ENCODE measurements around the gene THSD7B.
"Not testable (repeated sequence)": the region's sequence is repeated elsewhere in the genome, so short reads cannot be mapped to it uniquely, and the experiment has no call there.

THSD7B gene

DNA sequence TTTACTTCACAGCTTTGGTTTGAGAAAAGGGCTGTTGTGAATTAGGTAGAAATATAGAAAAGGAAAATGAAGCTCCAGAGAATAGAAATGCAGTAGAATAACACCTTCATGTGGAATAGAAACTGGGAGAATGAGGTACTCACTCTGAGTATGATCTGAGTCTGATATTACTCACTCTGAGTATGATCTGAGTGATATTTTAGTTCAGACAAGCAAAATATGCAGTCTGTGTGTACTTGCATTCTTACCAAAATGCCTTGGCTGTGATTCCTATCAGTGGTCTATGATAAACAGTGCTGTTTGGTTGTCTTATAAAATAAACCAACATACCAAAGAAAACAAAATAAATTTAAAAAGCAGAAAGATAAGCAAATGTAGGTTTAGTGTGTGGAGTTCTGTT, 487.6 kb downstream of the THSD7B start:
- DNase-seq (ENCODE audit: low read depth, low spot score) = no peak

- DNase-seq (ENCODE audit: low read depth, low spot score) = no peak
Observed at GRCh38 chr2:137254052-137254451, 488.7 kb downstream of the THSD7B start.

DNA sequence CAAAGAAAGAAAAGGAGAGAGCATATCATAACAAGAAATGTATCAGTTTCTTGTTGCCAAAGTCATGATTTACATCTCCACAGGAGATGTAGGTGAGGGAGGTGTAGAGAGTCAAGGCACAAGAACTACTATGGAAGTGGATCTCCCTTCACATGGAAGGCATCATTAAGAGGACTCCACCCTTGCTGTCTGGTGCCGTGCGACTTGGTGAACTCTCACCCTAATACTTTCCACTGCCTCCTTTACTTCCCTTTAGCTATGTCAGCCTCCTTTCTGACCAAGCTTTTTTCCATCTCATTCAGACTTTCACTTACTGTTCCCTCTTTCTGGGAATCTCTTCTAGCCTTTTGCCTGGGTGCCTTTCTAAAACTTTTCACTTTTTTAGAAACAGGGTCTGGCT, 490.0 kb downstream of the THSD7B start:
- no peak for DNase-seq (ENCODE audit: low read depth, low spot score)

GRCh38 chr2:137255990-137256389, 490.6 kb downstream of the THSD7B start:
- DNase-seq (ENCODE audit: low read depth, low spot score) = no peak

- DNase-seq (ENCODE audit: low read depth, low spot score) = no peak
Observed at GRCh38 chr2:137261881-137262585, 496.7 kb downstream of the THSD7B start.

GRCh38 chr2:137262594-137262993, 497.2 kb downstream of the THSD7B start:
- DNase-seq (ENCODE audit: low read depth, low spot score) = peak; percentile 16

GRCh38 chr2:137287913-137288639, 522.7 kb downstream of the THSD7B start:
- no peak for DNase-seq (ENCODE audit: low read depth, low spot score)

DNA sequence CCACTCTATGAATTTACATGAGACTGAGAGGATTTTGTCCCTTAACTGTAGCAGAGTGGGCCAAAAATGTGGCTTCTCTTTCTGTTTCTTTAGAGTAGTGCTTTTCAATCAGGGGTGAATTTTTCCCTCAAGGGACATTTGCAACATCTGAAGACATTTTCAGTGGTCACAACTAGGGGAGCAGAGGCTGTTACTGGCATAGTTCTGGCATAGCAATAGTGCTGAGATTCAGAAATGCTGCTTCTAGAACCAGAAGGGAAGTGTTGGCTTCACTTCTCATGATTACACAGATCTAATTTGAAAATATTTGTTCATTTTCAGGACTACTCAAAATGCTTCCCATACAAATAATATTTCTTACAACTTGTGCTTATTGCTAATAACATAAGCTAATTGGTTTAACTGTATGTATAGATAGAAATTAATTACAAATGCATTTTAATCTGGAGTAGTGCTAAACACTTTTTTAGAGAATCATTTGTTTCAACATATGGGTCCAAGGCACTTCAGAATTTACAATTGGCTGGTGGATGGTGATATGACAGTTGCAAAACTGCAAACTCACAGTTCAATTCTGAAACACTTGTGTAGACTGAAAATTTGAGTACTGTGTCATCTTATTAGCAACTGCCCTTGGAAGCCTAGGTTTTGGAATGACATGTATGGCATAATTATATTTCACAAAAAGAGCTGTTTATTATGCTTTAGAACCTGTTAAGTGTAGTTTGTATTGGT, 526.7 kb downstream of the THSD7B start:
- no peak for DNase-seq (ENCODE audit: low read depth, low spot score)

- DNase-seq (ENCODE audit: low read depth, low spot score) = no peak
Observed at GRCh38 chr2:137298377-137298776, 533.0 kb downstream of the THSD7B start.

- no peak for DNase-seq (ENCODE audit: low read depth, low spot score)
Observed at GRCh38 chr2:137300987-137301386, 535.6 kb downstream of the THSD7B start.

- no peak for DNase-seq (ENCODE audit: low read depth, low spot score)
Observed at GRCh38 chr2:137302957-137303356, 537.6 kb downstream of the THSD7B start.

GRCh38 chr2:137316075-137316474, 550.7 kb downstream of the THSD7B start:
- DNase-seq (ENCODE audit: low read depth, low spot score) = no peak

- no peak for DNase-seq (ENCODE audit: low read depth, low spot score)
Observed at GRCh38 chr2:137321566-137321965, 556.2 kb downstream of the THSD7B start.

- DNase-seq (ENCODE audit: low read depth, low spot score) = not testable (repeated sequence)
Observed at GRCh38 chr2:137331562-137331961, 566.2 kb downstream of the THSD7B start.

GRCh38 chr2:137333386-137334165, 568.2 kb downstream of the THSD7B start:
- DNase-seq (ENCODE audit: low read depth, low spot score) = no peak

- no peak for DNase-seq (ENCODE audit: low read depth, low spot score)
Observed at GRCh38 chr2:137336067-137336466, 570.7 kb downstream of the THSD7B start.

- no peak for DNase-seq (ENCODE audit: low read depth, low spot score)
Observed at GRCh38 chr2:137339051-137339450, 573.7 kb downstream of the THSD7B start.

GRCh38 chr2:137345994-137346393, 580.6 kb downstream of the THSD7B start:
- DNase-seq (ENCODE audit: low read depth, low spot score) = no peak

DNA sequence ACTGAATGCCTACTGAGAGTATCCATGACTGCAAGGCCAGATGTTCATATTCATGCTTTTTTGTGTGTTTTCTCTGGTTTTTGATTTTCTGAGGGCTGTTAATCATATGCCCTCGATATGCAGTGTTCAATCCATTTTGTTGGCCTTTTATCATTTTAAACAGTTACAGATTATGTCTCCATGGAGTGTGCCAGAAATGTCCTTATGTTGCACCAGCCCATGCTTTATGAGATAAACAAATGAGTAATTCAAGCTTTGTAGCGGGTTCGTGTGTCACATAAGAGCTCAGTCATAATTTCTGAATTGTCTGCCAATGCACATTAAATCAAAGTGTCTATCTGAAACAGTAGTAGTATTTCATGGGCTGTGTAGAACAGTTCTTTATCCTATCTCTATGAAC, 583.0 kb downstream of the THSD7B start:
- no peak for DNase-seq (ENCODE audit: low read depth, low spot score)

DNA sequence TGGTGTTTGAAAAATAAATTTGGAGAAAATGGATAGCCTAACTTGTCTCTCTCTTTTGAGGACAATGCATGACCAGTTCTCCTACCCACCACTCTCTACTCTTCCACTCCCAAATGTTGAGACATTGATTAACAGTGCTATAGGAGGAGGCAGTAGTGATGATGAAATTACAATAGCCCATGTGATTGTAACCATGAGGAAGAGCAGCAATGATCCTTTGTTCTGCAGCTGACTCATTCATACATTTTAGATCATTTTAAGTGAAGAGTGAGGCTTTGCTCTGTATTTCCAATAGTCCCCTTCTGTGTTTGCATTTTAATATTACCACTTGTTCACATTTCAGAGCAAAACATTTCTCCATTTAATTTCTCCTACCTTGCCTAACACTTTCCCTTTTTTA, 592.3 kb downstream of the THSD7B start:
- no peak for DNase-seq (ENCODE audit: low read depth, low spot score)

GRCh38 chr2:137367361-137367760, 602.0 kb downstream of the THSD7B start:
- DNase-seq (ENCODE audit: low read depth, low spot score) = no peak

DNA sequence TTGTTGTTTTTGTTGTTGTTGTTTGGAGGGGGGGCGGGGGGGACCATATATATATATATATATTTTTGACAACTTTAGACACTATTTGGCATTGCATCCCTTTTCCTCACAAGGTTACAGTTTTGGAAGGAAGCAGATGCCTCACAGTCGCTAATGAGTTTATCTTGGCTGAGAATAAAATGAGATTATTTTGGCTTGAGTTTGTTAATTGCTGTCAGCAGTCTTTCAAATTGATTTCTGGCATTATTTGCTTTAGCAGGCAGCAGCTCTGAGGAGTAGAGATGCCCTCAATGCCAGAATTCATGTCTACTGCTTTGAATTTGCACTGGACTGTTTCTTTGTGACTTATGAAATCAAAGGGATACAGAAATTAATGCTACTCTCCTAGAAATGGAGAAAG, 603.8 kb downstream of the THSD7B start:
- DNase-seq (ENCODE audit: low read depth, low spot score) = no peak
